Dermis blood vessel endothelial cell (primary cell): ENCODE measurements around the gene NLRP9. TPM values are rescaled to one million over a fixed set of nuclear protein-coding genes. Genes with fewer than 3 reads are reported as not detected.

Experiments used
- DNase-seq: peaks from one replicate; pipeline ENCODE4 v3.0.0; 2010
- total RNA-seq: library from RNA; depleted of rRNA; stranded (reverse); fragments of >200 nt; gene quantifications from 2 replicates; pipeline ENCODE4 v1.2.3, GENCODE V29; 2014

Gene NLRP9
- total RNA-seq, 1 donor from 2014 or later, result not detected

GRCh38 chr19:55673465-55673864 lies 64.7 kb downstream of the NLRP9 start:
- DNase-seq, result no peak

GRCh38 chr19:55672418-55672817 lies 65.8 kb downstream of the NLRP9 start:
- DNase-seq, result no peak

- DNase-seq, result no peak
These were observed 67.2 kb downstream of the NLRP9 start for GRCh38 chr19:55671054-55671378.

- DNase-seq, result peak; percentile 35
These were observed 67.7 kb downstream of the NLRP9 start for GRCh38 chr19:55670280-55671053.

- DNase-seq, result no peak
These were observed 68.6 kb downstream of the NLRP9 start for GRCh38 chr19:55669418-55670279.

GRCh38 chr19:55668603-55669348 lies 69.4 kb downstream of the NLRP9 start:
- DNase-seq, result no peak

- DNase-seq, result no peak
These were observed 70.2 kb downstream of the NLRP9 start for GRCh38 chr19:55667958-55668357.

GRCh38 chr19:55667511-55667910 lies 70.7 kb downstream of the NLRP9 start:
- no peak for DNase-seq

GRCh38 chr19:55667006-55667381 lies 71.2 kb downstream of the NLRP9 start:
- no peak for DNase-seq

- DNase-seq, result no peak
These were observed 71.7 kb downstream of the NLRP9 start for GRCh38 chr19:55666343-55667005.

- DNase-seq, result no peak
These were observed 74.2 kb downstream of the NLRP9 start for GRCh38 chr19:55663846-55664536.

GRCh38 chr19:55661826-55662225 lies 76.4 kb downstream of the NLRP9 start:
- no peak for DNase-seq

- DNase-seq, result no peak
These were observed 77.2 kb downstream of the NLRP9 start for GRCh38 chr19:55660991-55661390.

GRCh38 chr19:55660404-55660803 lies 77.8 kb downstream of the NLRP9 start:
- no peak for DNase-seq

- DNase-seq, result no peak
These were observed 78.4 kb downstream of the NLRP9 start for GRCh38 chr19:55659822-55660221.

GRCh38 chr19:55658846-55659459 lies 79.2 kb downstream of the NLRP9 start:
- DNase-seq, result no peak

Other genes starting within 250 kb of the NLRP9 start
- gene SSC5D, start 250.0 kb downstream of the NLRP9 start, total RNA-seq, result 0.19 and 0.51 TPM in 2 replicates
- not detected in 2 replicates for gene SBK2, start 201.3 kb downstream of the NLRP9 start, total RNA-seq
- gene SBK3, start 192.9 kb downstream of the NLRP9 start, total RNA-seq, result 0.17 and 0.74 TPM in 2 replicates
- gene ZNF579, start 157.6 kb downstream of the NLRP9 start, total RNA-seq, result 3.2 and 6.7 TPM in 2 replicates
- gene FIZ1, start 138.9 kb downstream of the NLRP9 start, total RNA-seq, result 3.9 and 4.9 TPM in 2 replicates
- 12.3 and 14.8 TPM in 2 replicates for gene ZNF524, start 138.1 kb downstream of the NLRP9 start, total RNA-seq
- gene ZNF865, start 132.8 kb downstream of the NLRP9 start, total RNA-seq, result 1.4 and 2.6 TPM in 2 replicates
- 3.9 and 5.3 TPM in 2 replicates for gene ZNF784, start 113.8 kb downstream of the NLRP9 start, total RNA-seq
- gene ZNF580, start 97.4 kb downstream of the NLRP9 start, total RNA-seq, result 2.0 and 3.6 TPM in 2 replicates
- 16.3 and 20.8 TPM in 2 replicates for gene ZNF581, start 94.8 kb downstream of the NLRP9 start, total RNA-seq
- 7.8 and 13.9 TPM in 2 replicates for gene CCDC106, start 90.2 kb downstream of the NLRP9 start, total RNA-seq
- gene U2AF2, start 83.4 kb downstream of the NLRP9 start, total RNA-seq, result 84.1 and 172 TPM in 2 replicates
- 71.6 and 243 TPM in 2 replicates for gene EPN1, start 63.2 kb downstream of the NLRP9 start, total RNA-seq
- gene RFPL4A, start 20.7 kb upstream of the NLRP9 start, total RNA-seq, result 0.14 and 0.51 TPM in 2 replicates
- 0.68 TPM in 1 of 2 replicates, not detected in the other for gene RFPL4AL1, start 30.7 kb upstream of the NLRP9 start, total RNA-seq
- 0.05 TPM in 1 of 2 replicates, not detected in the other for gene NLRP11, start 93.6 kb upstream of the NLRP9 start, total RNA-seq
- gene NLRP4, start 98.1 kb upstream of the NLRP9 start, total RNA-seq, result under 0.01 TPM in 1 of 2 replicates, not detected in the other
- gene NLRP13, start 193.9 kb upstream of the NLRP9 start, total RNA-seq, result not detected in 2 replicates
- gene NLRP8, start 209.4 kb upstream of the NLRP9 start, total RNA-seq, result not detected in 2 replicates
- gene NLRP5, start 248.4 kb upstream of the NLRP9 start, total RNA-seq, result not detected in 2 replicates